Activated effector memory CD4-positive, alpha-beta T cell treated with Interleukin-2 at 50 U/mL for 16 hours (primary cell): ENCODE data around the gene TEDC1.

ENCODE experiments used
- DNase-seq: peaks from one replicate; pipeline ENCODE4 v3.0.0-alpha.2; 2020

Gene TEDC1

DNA sequence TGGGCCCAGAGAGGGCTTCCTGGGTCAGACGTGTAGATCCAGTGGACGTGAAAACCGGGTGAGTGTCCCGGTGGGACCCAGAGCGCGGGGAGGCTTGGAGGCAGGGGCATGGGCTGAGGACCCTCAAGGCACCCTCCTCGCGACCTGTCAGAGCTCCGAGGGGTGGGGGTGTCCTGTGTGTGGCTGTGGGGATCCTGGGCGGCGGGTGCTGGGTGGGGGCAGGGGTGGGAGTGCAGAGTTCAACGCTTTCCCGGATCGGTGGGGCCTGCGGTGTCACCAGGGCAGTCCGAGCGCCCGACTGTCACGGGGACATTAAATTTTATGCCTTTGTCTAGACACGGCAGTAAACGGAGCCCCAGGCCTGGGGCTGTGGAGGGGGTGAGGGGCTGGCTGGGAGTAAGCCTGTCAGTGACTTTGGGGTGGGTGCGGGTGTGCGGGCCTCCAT, 36.4 kb downstream of the TEDC1 start:
- DNase-seq, result no peak

DNA sequence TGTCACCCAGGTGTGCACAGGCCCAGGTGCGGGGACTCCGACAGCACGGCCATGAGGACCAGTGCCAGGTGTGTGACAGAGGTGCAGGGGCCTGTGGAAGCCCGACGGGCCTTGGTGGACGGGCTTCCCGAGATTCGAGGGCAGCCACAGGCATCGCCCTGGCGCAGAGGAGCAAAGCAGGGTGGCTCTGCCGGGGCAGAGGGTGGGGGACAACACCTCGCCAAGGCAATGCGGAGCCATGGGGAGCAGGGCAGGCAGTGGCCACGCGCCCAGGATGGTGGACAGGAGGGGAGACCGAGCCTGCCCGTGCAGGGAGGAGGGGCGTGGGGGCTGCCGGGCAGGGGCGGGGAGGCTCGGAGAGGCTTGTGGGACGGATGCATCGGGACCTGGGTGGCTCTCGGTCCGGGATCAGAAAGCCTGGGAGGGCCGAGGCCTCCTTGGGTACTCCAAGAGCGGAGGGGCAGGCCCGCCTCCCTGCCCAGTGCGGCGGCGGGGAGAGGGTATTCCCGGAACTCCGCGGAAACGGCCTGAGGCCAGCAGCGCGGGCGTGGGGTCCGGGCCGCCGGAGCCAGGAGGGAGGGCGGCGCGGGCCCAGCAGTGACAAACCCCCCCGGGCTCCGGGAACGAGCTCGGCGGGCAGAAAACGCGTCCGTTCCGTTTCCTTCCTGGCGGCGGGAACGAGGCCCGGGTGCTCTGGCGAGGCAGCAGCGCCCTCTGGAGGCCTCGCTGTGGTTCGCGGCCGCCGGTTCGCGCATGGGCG, 37.0 kb downstream of the TEDC1 start:
- DNase-seq, result peak; percentile 71

DNA sequence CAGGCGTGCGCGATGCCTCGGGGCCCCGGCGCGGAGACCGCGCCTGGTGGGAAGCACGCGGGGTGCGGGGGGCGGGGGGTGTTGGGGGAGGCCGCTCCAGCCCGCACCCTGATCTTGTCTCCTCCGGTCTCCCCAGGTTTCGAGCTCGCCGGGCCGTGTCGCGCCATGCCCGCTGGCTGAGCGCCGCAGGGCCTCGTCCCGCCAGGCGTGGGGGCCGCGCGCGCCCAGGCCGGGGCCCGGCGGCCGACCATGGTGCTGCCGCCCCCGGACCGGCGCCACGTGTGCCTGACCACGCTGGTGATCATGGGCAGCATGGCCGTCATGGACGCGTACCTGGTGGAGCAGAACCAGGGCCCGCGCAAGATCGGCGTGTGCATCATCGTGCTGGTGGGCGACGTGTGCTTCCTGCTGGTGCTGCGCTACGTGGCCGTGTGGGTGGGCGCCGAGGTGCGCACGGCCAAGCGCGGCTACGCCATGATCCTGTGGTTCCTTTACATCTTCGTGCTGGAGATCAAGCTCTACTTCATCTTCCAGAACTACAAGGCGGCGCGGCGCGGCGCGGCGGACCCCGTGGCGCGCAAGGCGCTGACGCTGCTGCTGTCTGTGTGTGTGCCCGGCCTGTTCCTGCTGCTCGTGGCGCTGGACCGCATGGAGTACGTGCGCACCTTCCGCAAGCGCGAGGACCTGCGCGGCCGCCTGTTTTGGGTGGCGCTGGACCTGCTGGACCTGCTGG, 37.7 kb downstream of the TEDC1 start:
- no peak for DNase-seq

DNA sequence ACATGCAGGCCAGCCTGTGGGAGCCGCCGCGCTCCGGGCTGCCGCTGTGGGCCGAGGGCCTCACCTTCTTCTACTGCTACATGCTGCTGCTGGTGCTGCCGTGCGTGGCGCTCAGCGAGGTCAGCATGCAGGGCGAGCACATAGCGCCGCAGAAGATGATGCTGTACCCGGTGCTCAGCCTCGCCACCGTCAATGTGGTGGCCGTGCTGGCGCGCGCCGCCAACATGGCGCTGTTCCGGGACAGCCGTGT, 38.2 kb downstream of the TEDC1 start:
- DNase-seq, result no peak

DNA sequence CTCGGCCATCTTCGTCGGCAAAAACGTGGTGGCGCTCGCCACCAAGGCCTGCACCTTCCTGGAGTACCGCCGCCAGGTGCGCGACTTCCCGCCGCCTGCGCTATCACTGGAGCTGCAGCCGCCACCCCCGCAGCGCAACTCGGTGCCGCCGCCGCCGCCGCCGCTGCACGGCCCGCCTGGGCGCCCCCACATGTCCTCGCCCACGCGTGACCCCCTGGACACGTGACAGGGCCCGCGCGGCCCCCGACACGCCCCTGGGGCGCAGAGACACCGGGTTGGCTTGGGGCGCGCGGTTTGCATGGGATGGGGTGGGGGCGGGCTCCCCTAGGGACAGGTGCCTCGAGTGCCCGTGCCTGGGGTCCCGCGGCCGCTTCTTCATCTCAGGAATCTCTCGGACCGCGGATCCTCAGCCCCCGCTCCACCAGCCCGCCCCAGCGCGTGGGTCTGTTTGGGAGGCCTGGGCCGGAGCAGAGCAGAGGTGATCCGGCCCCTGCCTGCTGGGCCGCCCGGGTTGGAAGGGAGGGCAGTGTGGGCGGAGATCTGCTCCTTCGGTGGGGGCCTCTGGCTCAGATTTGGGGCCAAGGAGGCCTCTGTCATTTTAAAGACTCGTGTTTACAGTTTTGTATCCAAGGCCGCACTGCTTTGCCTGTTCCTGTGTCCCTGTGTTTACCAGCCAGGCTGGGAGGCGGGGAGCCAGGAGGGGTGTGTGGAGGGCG, 38.7 kb downstream of the TEDC1 start:
- peak; percentile 24 for DNase-seq

DNA sequence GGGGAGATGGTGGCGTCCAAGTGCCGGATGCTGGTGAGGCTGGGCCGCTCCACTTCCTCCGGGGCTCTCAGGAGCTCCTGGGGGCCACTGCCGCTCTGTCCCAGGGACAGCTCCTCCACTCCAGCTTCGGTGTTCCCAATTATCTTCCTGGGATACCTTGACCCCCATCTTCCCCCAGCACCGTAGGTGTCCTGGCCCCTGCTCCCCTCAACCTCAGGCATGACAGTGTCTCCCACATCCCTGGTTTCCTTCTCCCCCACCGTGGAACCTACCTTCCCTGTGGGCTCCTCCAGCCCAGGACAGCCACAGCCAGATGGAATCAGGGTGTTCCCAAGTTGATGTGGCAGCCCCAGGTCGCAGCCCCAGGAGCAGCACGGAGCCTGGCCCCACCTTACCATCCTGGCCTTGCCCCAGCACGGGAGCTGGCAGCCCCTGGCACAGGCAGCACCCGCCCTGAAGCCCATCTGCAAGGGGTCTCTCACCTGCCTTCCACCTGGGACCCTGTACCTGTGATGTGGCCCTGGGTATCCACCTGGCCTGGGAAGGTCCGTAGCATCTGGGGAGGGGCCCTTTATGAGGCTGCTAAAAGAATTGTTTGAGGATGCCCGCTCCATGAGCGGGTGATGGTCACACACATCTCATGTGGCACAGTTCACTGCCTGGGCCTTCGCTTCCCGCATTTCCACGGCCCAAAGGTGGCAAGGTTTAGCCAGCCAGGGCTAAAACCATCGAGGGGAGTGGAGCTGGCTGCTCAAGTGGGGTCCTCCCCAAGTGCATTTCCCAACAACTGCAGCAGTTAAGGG, 39.4 kb downstream of the TEDC1 start:
- no peak for DNase-seq

DNA sequence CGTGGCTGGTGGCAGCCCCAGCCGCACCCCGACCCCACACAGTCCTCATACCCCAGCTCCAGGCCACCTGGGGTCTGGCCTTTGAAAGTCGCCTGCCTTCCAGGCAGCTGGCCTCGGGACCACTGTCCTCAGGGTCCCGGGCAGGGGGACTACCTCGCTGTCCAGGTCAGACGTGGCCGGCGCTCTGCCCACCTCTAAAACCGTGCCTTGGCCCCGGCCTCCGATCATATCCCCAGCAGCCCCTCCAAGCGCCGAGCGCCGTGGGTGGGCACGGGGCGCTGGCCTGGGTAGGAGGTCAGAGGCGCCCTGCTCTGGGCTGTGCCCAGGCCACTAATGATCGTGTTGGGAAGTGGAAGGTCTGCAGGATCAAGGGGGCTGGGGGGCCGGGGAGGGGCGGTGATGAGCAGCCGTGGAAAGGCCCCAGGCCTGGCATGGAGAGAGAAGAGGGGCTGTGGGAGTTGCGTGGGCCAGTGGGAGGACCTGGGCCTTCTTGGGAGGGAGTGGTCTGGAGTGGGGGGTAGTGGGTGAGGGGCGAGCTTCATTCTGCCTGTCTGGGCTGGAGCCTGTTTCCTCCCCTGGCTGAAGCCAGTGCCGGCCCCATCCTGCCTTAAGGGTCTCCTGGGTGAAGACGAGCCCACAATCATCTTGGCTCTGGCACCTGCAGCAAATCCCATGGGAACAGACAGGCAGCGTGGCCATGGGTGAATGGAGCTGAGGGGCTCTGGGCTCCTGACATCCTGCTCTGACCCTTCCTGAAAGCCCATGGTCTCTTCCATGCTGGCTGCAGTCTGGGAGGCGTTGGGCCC, 40.2 kb downstream of the TEDC1 start:
- DNase-seq, result no peak

DNA sequence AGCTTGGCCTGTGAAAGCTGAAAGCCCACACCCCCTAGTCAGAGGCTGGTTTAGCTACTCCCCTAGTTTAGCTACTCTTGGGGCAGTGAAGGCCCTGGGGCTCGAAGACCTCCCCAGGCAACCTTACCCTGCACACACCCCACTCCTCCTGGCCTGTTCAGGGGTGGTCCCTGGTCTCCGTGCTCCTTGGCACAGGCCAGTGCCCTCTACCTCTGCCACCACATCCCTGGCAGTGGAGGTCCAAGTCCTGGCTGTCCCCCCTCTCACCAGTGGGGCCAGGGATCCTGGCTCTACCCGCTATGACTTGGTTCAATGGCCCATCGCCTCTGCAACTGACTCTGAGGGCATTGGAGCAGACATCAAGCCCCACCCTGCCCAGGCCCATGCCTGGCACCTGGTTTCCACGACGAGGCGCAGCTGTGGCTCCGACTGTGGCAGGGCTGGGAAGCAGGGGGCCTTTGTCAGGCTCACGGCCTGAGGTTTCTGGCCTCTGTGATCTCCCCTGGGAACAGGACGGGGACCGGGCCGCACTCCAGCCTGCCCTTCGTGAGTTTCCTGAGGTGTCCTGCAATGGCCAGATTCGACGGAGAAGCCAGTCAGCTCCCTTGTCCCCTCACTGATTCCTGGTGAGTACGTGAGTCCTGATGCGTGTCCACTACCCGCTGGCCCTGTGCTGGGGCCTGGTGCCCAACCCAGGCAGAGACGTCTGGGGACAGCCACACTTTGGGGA, 41.0 kb downstream of the TEDC1 start:
- no peak for DNase-seq

DNA sequence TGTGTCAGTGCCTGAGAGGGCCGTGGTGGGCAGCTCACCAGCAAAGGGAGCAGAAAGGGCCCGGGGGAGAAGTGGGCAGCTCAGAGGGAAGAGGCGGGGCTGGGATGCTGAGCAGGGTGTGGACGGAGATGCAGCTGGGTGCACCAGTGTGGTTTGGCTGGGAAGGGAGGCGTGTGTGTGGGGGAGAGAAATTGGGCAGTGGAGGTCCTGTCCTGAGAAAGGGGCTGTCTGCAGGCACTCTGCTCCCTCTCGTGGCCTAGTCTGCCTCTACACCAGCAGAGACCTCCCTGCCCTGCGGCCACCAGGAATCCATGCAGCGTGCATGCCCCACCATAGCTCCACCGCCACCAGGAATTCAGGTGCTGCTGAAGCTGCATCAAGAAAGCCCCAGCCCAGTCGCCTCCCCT, 41.7 kb downstream of the TEDC1 start:
- no peak for DNase-seq

DNA sequence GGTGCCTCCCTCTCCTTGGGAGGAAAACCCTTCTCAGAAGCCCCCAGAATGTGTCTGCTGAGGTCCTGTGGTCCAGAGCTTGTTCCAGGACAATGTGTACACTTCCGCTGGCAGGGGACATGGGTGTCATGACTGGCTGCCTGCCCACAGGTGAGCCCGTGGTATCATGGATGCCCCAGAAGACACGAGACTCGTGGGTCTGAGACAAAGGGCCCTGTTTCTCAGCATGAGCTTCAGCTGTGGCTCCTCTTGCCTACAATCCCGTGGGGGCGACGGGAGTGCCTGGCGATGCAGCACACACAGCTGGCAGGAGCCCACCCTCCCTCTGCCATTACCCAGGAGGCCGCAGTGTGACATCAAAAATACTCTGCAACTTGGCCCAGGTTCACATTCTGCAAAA, 42.3 kb downstream of the TEDC1 start:
- no peak for DNase-seq

DNA sequence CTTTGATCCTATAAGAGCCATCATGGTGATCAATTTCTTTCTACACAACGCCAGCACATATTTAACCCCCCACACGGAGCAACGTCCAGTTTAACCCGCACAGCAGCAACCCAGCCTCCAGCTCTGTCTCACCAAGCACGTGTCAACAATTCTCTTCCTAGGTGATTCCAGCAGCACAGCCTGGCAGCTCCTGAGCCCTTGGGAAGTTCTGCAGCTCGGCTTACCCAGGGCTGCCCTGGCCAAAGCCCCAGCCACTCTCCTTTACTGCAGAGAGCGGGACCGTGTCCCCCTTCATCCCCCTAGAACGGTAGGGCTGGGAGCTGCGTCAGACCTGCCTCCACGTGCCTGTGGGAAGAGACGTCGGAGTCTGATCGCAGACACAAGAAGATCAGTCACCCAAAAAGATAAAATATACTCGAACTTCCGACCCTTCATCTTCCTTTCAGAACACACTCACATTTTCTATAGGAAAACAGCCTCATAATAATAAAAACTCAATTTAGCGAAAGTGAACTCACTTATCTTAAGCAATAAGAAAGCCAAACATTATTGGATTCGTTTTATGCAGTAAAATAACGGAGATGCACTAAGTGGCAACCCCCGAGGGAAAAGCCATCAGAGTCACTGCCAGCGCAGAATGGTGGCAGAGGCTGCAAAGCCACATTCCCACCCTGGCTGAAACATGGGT, 42.9 kb downstream of the TEDC1 start:
- no peak for DNase-seq

DNA sequence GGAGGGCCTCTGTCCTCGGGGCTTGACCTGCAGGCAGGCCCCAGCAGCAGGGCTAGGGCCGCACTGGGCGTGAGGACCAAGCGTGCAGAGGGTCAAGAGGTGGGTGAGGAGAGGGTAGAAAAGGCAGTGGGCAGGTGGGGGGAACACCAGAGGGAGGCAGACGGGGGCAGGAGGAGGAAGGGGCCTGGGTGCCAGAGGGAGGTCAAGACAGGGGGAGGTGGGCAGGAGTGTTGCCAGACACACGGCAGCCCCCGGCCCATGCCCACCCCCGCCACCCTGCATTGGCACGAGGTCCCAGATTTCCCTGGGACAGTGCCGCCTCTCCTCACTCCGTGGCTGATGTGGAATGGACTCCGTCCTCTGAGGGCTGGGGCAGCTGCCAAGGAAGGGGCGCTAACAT, 43.5 kb downstream of the TEDC1 start:
- DNase-seq, result no peak

DNA sequence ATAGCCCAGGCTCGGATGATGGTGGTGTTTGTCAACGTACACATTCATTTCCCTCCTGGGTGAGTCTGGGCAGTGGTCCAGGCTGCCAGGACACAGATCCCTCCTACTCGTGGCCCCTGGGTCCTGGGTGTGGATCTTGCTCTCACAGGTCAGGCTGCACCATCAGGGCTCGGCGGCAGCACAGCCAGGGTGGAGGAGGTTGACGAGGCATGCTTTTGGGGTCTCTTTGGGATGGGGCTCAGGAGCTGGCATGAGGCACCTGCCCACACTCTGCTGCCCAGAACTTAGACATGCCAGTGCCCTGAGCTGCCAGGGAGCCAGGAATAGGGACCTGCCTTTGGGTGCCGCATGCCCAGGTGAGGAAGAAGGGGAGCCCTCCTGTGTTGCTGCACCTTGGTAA, 45.0 kb downstream of the TEDC1 start:
- no peak for DNase-seq

DNA sequence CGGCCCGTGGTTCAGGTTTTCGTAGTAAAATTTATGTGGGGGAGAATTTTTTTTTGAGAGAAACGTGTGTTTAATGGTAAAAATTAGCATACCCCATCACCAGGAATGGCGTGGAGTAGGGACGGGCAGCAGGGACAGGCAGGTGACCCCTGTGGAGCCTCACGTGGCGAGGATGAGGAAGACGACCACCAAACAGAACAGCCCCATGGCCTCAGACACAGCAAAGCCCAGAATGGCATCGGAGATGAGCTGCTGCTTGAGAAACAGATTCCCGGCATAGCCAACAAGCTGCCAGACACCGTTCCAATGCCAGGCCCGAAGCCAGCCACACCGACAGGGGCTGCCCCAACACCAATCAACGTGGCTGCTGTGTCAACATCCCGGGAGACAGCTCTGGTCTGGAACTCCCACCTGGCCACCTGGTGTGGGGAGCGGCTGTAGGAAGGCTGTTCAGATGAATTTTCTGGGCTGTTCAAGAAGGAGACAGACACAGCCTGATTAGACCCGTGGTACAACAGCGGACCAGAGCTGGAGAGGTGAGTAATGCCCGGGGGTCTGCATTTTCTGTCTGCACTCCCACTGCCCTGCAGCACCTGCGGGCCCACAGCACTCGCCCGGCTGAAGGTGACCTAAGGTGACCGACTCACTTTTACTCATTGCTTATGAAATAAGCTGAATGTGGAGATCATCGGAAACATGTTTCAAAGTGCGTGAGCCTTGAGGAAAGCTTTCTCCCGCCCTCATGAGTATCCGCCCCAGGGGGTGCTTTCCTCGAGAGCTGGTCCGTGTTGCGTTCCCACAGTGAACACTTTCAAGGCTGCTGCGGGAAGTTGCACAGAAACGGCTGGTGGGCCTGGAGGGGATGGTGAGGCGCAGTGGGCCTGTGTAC, 45.9 kb downstream of the TEDC1 start:
- DNase-seq, result no peak

DNA sequence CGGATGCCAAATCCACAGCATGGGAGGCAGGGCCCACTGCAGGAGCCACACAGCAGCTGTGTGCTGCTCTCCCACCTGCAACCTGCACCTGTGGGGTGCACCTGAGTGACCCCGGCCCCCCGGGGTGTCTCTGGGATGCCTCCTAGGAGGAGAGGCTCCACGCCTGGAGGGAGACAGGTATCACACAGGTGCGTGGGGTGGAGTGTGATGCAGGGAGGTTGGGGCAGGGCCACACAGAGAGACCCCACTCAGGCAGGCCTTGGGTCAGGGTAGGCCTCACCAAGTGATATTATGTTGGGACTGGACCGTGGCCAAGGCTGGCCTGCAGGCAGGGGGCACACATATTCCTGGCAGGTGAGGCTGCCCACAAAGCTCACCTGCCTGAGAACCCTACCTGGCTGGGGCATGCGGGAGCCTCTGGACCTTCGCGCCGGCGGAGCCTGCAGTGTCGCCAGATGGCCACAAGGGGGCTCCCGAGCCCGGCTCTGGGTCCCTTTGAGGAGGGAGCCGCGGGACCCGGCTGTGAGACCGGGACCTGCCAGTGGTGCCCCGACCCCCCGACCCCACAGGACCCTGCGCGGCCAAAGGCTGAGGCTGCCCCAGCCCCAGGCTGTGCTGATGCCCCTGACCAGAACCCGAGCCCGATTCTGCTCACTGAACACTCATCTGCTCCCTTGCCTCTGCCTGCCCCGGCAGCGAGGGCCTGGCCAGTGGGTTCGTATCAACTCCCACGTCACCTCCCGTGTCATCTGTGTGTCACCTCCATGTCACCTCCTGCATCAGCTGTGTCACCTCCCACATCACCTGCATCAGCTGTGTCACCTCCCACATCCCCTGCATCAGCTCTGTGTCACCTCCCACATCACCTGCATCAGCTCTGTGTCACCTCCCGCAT, 46.8 kb downstream of the TEDC1 start:
- peak; percentile 61 for DNase-seq

DNA sequence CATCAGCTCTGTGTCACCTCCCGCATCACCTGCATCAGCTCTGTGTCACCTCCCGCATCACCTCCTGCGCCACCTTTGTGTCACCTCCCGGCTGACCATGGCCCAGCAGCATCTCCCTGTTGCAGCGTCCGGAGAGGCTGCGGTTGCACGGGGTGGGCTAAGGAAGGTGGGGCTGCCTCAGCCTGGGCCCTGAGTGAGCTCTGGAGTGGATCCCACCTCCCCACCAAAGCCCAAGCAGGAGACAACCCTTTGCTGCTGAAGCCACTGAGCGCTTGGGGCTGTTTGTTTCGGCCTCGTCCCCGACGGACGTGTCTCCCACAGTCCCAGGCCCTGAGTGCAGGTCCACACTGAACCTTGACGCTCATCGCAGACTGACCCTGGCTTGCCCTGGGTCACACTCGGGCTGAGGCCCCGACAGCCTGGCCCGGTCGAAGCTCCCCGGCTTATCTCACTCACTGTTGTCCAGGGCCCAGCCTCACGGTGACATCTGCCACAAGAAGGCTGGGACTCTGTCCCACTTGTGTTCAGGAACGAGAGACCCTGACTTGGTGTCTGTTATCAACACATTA, 47.5 kb downstream of the TEDC1 start:
- no peak for DNase-seq

DNA sequence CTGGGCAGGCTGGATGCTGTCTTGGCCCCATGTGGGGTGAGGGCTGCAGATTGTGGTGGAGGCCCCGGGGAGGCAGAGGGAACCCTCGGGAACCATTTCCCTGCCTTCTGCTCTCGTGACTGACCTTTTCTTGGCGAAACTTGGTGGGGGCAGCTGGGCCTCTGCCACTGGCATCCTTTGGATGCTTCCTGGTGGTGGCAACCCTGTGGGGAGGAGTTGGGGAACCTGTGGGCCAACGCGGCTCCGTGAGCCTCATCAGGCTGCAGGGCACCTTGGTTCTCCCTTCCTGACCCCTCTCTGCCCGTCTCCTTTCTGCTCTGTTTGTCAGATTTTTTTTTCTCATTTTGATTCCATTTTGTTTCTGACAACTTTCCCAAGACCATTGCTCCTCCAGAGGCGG, 49.8 kb downstream of the TEDC1 start:
- no peak for DNase-seq

DNA sequence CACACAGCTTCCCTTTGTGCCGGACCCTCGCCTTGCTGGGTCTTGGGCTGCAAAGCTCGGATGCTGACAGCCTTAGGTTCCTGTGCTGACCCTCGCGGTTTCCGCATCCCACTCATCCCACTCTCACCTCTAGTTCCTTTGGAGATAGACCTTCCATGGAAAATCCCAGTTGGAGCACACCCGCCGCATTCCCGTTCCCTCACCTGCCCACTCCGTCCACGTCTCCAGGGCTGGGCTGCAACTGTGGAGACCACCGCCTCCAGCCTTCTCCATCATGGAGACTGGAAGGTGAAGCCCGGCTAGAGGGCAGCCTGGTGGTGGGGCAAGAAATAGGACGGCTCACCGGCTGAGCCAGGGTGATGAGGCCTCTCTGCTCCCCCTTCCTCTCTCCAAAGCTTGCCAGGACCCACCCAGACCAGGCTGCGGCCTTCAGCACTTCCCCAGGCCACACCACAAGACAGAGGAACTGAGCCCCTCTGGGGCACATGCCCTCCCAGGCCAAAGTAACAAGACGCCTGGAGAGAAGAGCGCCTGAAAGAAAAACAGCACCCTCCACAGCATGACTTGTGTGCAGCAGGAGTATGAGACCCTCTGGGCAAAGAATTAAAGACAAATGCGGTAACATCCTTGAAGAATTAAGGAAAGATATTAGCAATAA, 50.3 kb downstream of the TEDC1 start:
- no peak for DNase-seq
